Measurements from ENCODE around the gene ADAM29.

Gene ADAM29

GRCh38 chr4:174874898-174875297, 43.3 kb upstream of the ADAM29 start:
- no peak for TF ChIP-seq SIN3A (IDR thresholded peaks at IDR 0.05; ENCODE audit: borderline replicate concordance, insufficient read depth, low read length)
- TF ChIP-seq REST (IDR thresholded peaks at IDR 0.05; ENCODE audit: insufficient read depth in 1 of 2, low read depth in 2 of 2, low read length in 2 of 2), result no peak
- no peak for TF ChIP-seq TAF1 (IDR thresholded peaks at IDR 0.05; ENCODE audit: borderline replicate concordance, insufficient read depth, low read length)
- TF ChIP-seq FOXP2 (optimal IDR thresholded peaks at IDR 0.05; ENCODE audit: borderline replicate concordance, extremely low read depth, extremely low read length, insufficient read depth), result no peak
- no peak for TF ChIP-seq POLR2AphosphoS5 (IDR thresholded peaks at IDR 0.05; ENCODE audit: low read depth, low read length)

- no peak for TF ChIP-seq POLR2AphosphoS5 (IDR thresholded peaks at IDR 0.05; ENCODE audit: low read depth, low read length)
- no peak for TF ChIP-seq FOXP2 (optimal IDR thresholded peaks at IDR 0.05; ENCODE audit: borderline replicate concordance, extremely low read depth, extremely low read length, insufficient read depth)
- no peak for TF ChIP-seq REST (IDR thresholded peaks at IDR 0.05; ENCODE audit: insufficient read depth in 1 of 2, low read depth in 2 of 2, low read length in 2 of 2)
- no peak for TF ChIP-seq SIN3A (IDR thresholded peaks at IDR 0.05; ENCODE audit: borderline replicate concordance, insufficient read depth, low read length)
- TF ChIP-seq TAF1 (IDR thresholded peaks at IDR 0.05; ENCODE audit: borderline replicate concordance, insufficient read depth, low read length), result no peak
Observed at GRCh38 chr4:174880001-174880400, 38.2 kb upstream of the ADAM29 start.

- TF ChIP-seq FOXP2 (optimal IDR thresholded peaks at IDR 0.05; ENCODE audit: borderline replicate concordance, extremely low read depth, extremely low read length, insufficient read depth) (no peak), REST (IDR thresholded peaks at IDR 0.05; ENCODE audit: insufficient read depth in 1 of 2, low read depth in 2 of 2, low read length in 2 of 2) (no peak), SIN3A (IDR thresholded peaks at IDR 0.05; ENCODE audit: borderline replicate concordance, insufficient read depth, low read length) (no peak), TAF1 (IDR thresholded peaks at IDR 0.05; ENCODE audit: borderline replicate concordance, insufficient read depth, low read length) (no peak), POLR2AphosphoS5 (IDR thresholded peaks at IDR 0.05; ENCODE audit: low read depth, low read length) (no peak)
Observed at GRCh38 chr4:174882317-174882992, 35.7 kb upstream of the ADAM29 start.

- no peak for TF ChIP-seq FOXP2 (optimal IDR thresholded peaks at IDR 0.05; ENCODE audit: borderline replicate concordance, extremely low read depth, extremely low read length, insufficient read depth)
- no peak for TF ChIP-seq SIN3A (IDR thresholded peaks at IDR 0.05; ENCODE audit: borderline replicate concordance, insufficient read depth, low read length)
- no peak for TF ChIP-seq POLR2AphosphoS5 (IDR thresholded peaks at IDR 0.05; ENCODE audit: low read depth, low read length)
- no peak for TF ChIP-seq TAF1 (IDR thresholded peaks at IDR 0.05; ENCODE audit: borderline replicate concordance, insufficient read depth, low read length)
- TF ChIP-seq REST (IDR thresholded peaks at IDR 0.05; ENCODE audit: insufficient read depth in 1 of 2, low read depth in 2 of 2, low read length in 2 of 2), result no peak
Observed at GRCh38 chr4:174907508-174907907, 10.7 kb upstream of the ADAM29 start.

Data from PFSK-1 (cell line).